ENCODE measurements around the gene MAP2K1.

The MAP2K1 gene

GRCh38 chr15:66425837-66426236 lies 39.1 kb downstream of the MAP2K1 start:
- DNase-seq (ENCODE audit: insufficient read length, low spot score) = no peak
- no peak for FAIRE-seq
- no peak for TF ChIP-seq CTCF (IDR thresholded peaks at IDR 0.05; ENCODE audit: insufficient read depth, missing control alignments)

GRCh38 chr15:66429117-66429516 lies 42.4 kb downstream of the MAP2K1 start:
- no peak for TF ChIP-seq CTCF (IDR thresholded peaks at IDR 0.05; ENCODE audit: insufficient read depth, missing control alignments)
- FAIRE-seq (no peak), DNase-seq (ENCODE audit: insufficient read length, low spot score) (no peak)

GRCh38 chr15:66429546-66429945 lies 42.8 kb downstream of the MAP2K1 start:
- no peak for FAIRE-seq
- TF ChIP-seq CTCF (IDR thresholded peaks at IDR 0.05; ENCODE audit: insufficient read depth, missing control alignments) = no peak
- no peak for DNase-seq (ENCODE audit: insufficient read length, low spot score)

- DNase-seq (ENCODE audit: insufficient read length, low spot score) (no peak), FAIRE-seq (no peak)
- no peak for TF ChIP-seq CTCF (IDR thresholded peaks at IDR 0.05; ENCODE audit: insufficient read depth, missing control alignments)
Measured at GRCh38 chr15:66430627-66431255, 44.0 kb downstream of the MAP2K1 start.

- no peak for FAIRE-seq
- DNase-seq (ENCODE audit: insufficient read length, low spot score) = no peak
- no peak for TF ChIP-seq CTCF (IDR thresholded peaks at IDR 0.05; ENCODE audit: insufficient read depth, missing control alignments)
Measured at GRCh38 chr15:66433726-66434125, 47.0 kb downstream of the MAP2K1 start.

GRCh38 chr15:66440501-66440900 lies 53.8 kb downstream of the MAP2K1 start:
- TF ChIP-seq CTCF (IDR thresholded peaks at IDR 0.05; ENCODE audit: insufficient read depth, missing control alignments) = no peak
- no peak for FAIRE-seq

GRCh38 chr15:66452420-66452819 lies 65.7 kb downstream of the MAP2K1 start:
- FAIRE-seq (no peak), DNase-seq (ENCODE audit: insufficient read length, low spot score) (no peak)
- TF ChIP-seq CTCF (IDR thresholded peaks at IDR 0.05; ENCODE audit: insufficient read depth, missing control alignments) = no peak

More at GRCh38 chr15:66440501-66440900, 53.8 kb downstream of the MAP2K1 start:
- DNase-seq (ENCODE audit: insufficient read length, low spot score) = no peak

Data from D721Med (cell line).